ENCODE results near the gene FAM53A.
"Not testable (repeated sequence)": the region's sequence is repeated elsewhere in the genome, so short reads cannot be mapped to it uniquely, and the experiment has no call there.

The FAM53A gene

GRCh38 chr4:1716065-1716945, 32.2 kb upstream of the FAM53A start:
- no peak for DNase-seq (ENCODE audit: low read depth)

GRCh38 chr4:1715002-1715758, 31.1 kb upstream of the FAM53A start:
- DNase-seq (ENCODE audit: low read depth), result no peak

- DNase-seq (ENCODE audit: low read depth), result no peak
Measured at GRCh38 chr4:1714303-1715001, 30.3 kb upstream of the FAM53A start.

DNA sequence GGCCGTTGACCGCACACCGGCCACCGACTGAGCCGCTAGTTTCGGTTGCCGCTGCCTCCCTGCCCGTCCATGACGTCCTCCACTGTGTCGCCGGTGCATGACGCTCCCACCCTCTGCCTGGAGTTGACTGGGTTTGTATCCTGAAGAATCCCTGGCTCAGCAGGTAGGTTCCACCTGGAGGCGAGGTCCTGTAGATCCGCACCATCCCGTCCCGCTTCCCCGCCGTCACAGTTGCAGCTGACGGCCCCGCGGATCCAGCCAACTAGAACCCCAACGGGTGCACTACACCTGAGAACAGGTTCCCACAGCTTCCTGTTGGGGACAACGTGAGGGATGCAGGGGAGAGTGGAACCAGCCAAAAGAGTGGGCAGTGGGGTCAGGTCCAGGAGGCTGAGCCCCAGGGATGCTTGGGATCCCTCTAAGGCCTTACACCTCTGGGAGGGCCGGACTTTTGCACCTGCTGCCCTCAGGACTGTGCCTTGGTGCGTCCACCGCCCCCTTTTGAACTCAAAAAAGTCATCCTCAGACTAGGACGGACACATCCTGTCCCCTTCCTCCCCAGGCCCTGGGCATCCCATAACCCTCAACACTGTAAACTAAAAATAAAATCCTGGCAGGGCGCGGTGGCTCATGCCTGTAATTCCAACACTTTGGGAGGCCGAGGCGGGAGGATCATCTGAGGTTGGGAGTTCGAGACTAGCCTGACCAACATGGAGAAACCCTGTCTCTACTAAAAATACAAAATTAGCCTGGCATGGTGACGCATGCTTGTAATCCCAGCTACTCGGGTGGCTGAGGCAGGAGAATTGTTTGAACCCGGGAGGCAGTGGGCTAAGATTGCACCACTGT, 29.1 kb upstream of the FAM53A start:
- DNase-seq (ENCODE audit: low read depth), result no peak

DNA sequence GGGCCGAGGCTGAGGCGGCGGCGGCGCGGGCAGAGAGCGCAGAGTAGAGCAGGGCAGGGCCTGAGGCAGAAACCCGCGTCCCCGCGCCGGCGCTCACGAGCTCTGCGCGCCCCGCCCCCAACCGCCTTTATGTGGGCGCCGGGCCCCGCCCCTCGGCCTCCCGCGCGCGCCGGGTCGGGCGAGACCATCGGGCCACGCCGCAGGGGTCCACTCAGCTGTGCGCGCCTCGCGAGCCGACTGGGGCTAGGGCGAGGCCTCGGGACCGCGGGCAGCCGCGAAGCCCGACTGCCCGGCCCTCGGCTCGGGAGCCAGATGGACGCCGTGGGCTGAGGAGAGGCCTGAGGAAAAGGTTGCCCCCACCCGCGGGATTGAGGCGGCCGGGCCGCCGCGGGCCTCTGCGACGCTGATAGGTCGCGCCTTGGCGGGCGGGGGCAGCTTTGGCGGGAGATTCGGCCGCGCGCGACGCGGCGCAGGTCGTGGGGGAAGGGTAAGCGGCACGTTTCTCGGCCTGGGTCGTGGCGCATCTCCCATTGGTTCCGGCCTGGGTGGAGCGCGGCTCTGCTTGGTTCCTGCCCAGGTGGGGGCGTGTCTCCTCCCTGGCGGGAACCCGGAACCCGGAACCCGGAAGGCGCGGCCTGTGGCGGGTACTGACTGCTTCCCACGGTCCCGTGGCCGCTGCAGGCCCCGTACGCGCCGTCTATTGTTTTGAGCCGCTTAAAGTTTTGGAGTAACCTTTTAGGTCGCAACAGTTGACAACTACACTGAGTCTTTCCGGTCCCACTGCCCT, 28.3 kb upstream of the FAM53A start, which contains the start of gene SLBP:
TSS of gene SLBP (minus strand) at position 104 of the 787 bp plus-strand sequence. CDS start 131 bp downstream, outside the sequence.
- peak; percentile 85 for DNase-seq (ENCODE audit: low read depth)

DNA sequence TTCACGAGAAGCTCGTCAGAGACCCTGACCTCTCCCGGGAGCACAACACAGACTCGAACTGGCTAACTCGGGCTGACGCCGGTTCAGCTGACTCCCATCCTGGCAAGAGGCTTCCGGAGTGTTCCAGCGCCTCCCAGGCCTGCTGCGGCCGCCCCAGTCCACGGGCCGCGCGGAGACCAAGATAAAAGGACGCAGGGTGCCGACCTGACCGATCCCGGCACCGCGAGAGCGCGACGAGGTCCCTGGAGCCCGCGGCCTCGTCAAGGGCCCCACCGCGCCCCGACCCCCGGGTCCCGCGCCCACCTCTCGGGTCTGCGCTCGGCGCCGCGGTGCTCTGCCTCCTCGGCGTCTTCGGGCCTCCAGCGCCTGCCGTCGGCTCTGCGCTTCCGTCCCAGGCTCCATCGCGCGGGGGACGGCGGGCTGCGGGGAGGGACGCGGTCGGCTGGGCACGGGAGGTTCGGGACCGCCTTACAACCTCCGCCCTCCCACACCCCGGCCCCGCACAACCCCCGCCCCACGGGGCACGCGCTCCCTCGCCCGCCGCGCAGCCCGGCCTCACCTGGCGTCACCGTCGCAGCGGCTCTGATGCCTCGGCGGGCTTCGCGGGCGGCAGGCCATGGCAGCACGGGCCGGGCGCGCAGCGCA, 27.6 kb upstream of the FAM53A start:
- peak; percentile 54 for DNase-seq (ENCODE audit: low read depth)

DNA sequence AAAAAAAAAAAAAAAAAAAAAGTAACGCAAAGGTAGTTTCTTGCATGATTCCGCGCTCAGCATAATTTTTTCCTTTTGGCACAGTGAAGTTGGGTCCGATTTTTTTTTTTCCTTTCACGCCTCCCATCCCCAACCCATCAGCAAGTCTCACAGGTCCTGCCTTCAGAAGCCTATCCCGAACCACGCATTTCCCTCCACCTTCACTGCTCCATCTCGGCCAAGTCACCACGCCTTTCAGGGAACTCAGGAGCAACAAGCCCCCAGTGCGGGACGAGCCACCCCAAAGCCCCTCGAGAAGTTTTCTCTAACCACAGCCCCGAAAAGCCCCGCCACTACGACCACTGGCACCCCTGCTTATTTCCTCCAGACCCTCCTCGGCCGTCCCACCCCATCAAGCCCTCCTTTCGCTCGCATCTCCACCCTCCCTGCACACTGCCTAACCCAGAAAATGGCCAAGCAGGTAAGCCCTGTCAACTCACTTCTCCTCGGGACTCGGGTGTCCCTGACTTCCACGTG, 27.0 kb upstream of the FAM53A start:
- no peak for DNase-seq (ENCODE audit: low read depth)

DNA sequence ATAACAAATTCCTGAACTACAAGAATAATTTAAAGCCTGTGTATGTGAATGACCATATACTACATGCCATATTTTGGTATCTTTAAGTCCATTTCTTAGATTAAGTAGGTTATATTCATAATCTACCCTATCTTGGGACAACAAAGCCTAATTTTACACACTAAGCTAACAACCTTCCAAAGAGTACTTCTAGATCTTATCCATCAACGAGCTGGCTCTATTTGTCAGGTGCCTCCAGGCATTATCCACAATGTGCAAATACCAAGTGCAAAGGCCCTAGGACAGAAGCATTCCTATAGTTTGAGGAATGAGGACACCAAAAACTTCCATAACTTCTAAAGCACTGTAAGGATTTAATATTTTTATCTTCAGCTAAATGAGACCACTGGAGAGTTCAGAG, 24.5 kb upstream of the FAM53A start:
- DNase-seq (ENCODE audit: low read depth), result no peak

- DNase-seq (ENCODE audit: low read depth), result no peak
Measured at GRCh38 chr4:1706358-1706757, 22.2 kb upstream of the FAM53A start.

- no peak for DNase-seq (ENCODE audit: low read depth)
Measured at GRCh38 chr4:1705732-1706131, 21.6 kb upstream of the FAM53A start.

DNA sequence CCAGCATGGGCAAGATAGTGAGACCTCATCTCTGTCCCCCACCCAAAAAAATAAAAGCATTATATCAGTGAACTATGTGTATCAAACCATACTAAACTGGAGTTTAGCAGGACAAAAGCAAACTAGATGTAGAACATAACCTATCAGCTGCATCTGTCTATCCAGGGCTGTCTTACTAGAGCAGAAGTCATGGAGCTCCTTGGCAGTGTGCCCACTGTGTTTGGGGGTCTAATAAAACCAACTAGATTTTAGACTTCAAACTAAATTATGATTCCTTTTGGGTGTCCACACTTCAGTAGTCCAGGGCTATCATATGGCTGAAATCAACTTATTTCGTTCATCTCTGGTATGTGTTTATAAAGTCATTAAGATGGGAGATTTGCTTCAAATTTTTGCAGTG, 19.8 kb upstream of the FAM53A start:
- no peak for DNase-seq (ENCODE audit: low read depth)

DNA sequence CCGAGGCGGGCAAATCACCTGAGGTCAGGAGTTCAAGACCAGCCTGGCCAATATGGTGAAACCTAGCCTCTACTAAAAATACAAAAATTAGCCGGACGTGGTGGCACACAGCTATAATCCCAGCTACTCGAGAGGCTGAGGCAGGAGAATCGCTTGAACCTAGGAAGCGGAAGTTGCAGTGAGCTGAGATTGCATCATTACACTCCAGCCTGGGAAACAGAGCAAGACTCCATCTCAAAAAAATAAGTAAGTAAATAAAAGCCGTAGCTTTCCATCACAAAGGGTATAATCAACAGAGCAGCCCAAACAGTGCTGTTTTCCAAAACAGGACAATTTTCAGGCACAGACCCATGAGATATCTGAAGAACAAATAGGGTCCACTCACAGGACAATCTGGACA, 17.6 kb upstream of the FAM53A start:
- DNase-seq (ENCODE audit: low read depth), result not testable (repeated sequence)

GRCh38 chr4:1695913-1696312, 11.8 kb upstream of the FAM53A start:
- no peak for DNase-seq (ENCODE audit: low read depth)

DNA sequence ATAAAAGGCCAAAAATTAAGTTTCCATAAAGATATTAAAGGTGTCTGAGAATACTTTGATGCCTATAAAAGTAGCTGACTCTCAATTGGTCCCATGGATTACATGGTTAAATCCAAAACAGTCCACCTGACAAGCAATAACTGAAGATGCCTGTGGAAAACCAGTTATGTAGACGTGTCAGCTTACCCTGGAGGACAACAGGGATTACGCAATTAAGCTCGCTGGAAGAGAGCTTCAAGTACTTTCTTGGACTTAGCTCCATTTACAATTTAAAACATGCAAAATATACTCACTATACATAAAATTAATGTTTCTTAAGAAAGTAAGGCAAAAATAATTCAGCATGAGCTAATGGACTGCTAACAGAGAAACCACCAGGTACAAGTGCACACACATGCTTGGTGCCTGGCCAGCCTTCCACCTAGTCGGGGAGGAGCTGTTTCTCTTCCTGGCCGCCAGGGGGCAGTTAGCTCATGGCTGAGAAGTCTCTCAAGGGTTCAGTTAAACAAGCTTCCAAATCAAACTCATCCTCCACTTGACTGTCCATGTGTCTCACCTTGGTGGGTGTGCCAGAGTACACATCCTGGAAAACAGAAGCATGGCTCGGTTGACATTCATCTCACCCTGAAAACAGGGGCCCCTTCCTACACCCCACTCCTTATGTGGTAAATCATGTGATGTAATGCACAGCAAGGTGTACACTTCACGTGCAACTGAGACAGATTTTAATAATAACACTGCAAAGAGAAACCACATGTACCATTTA, 9.2 kb upstream of the FAM53A start:
- peak; percentile 67 for DNase-seq (ENCODE audit: low read depth)

GRCh38 chr4:1691737-1692373, 7.7 kb upstream of the FAM53A start:
- DNase-seq (ENCODE audit: low read depth), result no peak

- DNase-seq (ENCODE audit: low read depth), result no peak
Measured at GRCh38 chr4:1690698-1691097, 6.6 kb upstream of the FAM53A start.

DNA sequence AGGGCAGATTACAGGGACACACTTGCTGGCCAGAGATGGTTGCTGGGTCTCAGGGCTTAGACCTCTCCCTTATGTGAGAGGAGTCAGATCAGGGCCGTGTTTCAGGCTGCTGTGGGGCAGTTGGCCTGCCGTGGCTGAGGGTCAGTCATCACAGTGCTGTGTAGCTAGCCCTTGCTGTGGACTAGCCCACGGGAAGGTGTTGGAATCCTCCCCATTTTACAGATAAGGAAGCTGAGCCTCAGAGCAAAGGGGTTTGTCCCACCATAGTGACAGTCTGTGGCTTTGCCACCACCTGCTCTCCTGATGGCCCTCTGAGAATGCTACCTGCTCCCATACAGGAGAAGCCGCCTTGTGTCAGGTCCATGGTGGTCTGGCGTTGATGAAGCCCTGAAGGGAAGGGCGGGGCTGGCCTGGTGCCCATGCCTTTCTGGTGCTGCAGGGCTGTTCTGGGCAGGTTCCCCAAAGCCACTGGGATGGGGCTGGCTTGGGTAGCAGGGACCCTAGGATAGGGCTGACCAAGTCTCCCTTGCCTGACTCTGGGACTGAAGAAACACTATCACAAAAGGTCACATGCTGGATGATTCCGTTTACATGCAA, 2.4 kb upstream of the FAM53A start:
- no peak for DNase-seq (ENCODE audit: low read depth)

Measured in fibroblast of gingiva (primary cell).